ENCODE measurements around the gene ARAP3. TPM values are rescaled to one million over a fixed set of nuclear protein-coding genes. Genes with fewer than 3 reads are reported as not detected.

Gene ARAP3
- total RNA-seq, 3 donors from 2014 or later, result 2.6 to 12.1 (median 5.9) TPM

GRCh38 chr5:141672071-141672840 lies 9.8 kb downstream of the ARAP3 start:
- TF ChIP-seq POLR2AphosphoS5 (IDR thresholded peaks at IDR 0.05) (no peak), POLR2A (IDR thresholded peaks at IDR 0.05) (no peak)
- TF ChIP-seq, protein P1, sequence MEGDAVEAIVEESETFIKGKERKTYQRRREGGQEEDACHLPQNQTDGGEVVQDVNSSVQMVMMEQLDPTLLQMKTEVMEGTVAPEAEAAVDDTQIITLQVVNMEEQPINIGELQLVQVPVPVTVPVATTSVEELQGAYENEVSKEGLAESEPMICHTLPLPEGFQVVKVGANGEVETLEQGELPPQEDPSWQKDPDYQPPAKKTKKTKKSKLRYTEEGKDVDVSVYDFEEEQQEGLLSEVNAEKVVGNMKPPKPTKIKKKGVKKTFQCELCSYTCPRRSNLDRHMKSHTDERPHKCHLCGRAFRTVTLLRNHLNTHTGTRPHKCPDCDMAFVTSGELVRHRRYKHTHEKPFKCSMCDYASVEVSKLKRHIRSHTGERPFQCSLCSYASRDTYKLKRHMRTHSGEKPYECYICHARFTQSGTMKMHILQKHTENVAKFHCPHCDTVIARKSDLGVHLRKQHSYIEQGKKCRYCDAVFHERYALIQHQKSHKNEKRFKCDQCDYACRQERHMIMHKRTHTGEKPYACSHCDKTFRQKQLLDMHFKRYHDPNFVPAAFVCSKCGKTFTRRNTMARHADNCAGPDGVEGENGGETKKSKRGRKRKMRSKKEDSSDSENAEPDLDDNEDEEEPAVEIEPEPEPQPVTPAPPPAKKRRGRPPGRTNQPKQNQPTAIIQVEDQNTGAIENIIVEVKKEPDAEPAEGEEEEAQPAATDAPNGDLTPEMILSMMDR (IDR thresholded peaks at IDR 0.05), result no peak
- Histone ChIP-seq H3K27me3 (no peaks in the 10 kb centered on the region), H3K36me3 (no peaks in the 10 kb centered on the region), H3K4me3 (no peak overlapping the region), H3K27ac (no peak overlapping the region), H3K9me3 (no peaks in the 10 kb centered on the region), H3K4me1 (no peaks in the 10 kb centered on the region)
- intact Hi-C loops (cut with DNase I; ENCODE audit: low total_unique reads), result no loop called here
- no peak for DNase-seq (ENCODE audit: low spot score in 2 of 2)

- TF ChIP-seq POLR2AphosphoS5 (IDR thresholded peaks at IDR 0.05) (no peak), POLR2A (IDR thresholded peaks at IDR 0.05) (no peak)
- TF ChIP-seq, protein P1 (IDR thresholded peaks at IDR 0.05), result no peak
- DNase-seq (ENCODE audit: low spot score in 2 of 2), result no peak
- no peaks in the 10 kb centered on the region for H3K27me3 ChIP-seq
- no peak overlapping the region for H3K27ac ChIP-seq
- no peak overlapping the region for H3K4me3 ChIP-seq
- no peaks in the 10 kb centered on the region for H3K9me3 ChIP-seq
- H3K36me3 ChIP-seq, result no peaks in the 10 kb centered on the region
- intact Hi-C loops (cut with DNase I; ENCODE audit: low total_unique reads), result no loop called here
- no peaks in the 10 kb centered on the region for H3K4me1 ChIP-seq
Observed at GRCh38 chr5:141669520-141669919, 12.5 kb downstream of the ARAP3 start.

- TF ChIP-seq POLR2AphosphoS5 (IDR thresholded peaks at IDR 0.05) (no peak), POLR2A (IDR thresholded peaks at IDR 0.05) (no peak)
- TF ChIP-seq, protein P1 (IDR thresholded peaks at IDR 0.05), result no peak
- no peaks in the 10 kb centered on the region for H3K4me1 ChIP-seq
Observed at GRCh38 chr5:141668601-141669265, 13.3 kb downstream of the ARAP3 start.

DNA sequence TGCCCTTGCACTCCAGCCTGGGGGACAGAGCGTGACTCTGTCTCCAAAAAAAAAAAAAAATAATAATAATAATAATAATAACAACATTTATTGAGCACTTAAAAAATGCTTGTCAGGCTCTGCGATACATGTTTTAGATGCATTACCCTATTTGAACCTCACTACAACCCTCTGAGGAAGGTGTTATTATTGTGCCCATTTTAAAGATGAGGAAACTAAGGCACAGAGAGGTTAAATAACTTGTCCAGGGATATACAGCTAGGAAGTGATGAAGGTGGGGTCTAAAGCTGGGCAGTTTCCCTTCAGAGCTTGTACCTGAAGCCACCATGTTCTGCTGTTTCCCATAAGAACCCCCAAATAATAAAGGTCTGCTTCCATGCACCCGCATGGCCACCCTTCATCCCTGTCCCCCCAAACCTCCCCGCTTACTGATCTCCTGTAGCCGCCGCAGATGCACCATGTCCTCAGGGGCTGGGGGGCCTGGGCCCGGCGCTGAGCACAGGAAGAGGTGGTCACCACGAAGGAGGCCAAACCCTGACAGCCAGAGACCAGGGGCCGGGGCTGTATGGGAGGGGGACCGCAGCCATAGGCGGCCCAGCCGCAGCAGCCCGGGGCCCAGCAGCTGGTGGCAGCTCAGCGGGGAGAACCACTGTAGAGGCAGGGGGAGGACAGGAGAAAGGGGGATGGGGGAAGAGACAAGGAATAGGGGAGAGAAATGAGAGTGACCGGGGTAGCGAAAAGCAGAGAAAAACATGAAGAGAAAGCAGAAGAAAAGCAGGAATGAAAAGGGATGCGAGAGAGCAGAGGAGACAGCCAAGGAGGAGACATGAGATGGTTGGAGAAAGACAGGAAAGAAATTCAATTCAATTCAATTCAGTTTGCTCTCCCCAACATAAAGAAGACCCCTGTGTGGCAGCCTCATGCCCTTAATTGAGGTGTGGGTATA lies 15.8 kb downstream of the ARAP3 start:
- no peaks in the 10 kb centered on the region for H3K27me3 ChIP-seq
- no peak overlapping the region for H3K4me3 ChIP-seq
- DNase-seq (ENCODE audit: low spot score in 2 of 2), result no peak
- intact Hi-C loops (cut with DNase I; ENCODE audit: low total_unique reads), result no loop called here
- TF ChIP-seq, protein P1 (IDR thresholded peaks at IDR 0.05), result no peak
- TF ChIP-seq POLR2A (IDR thresholded peaks at IDR 0.05) (no peak), POLR2AphosphoS5 (IDR thresholded peaks at IDR 0.05) (no peak)
- H3K36me3 ChIP-seq, result no peaks in the 10 kb centered on the region
- no peaks in the 10 kb centered on the region for H3K9me3 ChIP-seq
- no peaks in the 10 kb centered on the region for H3K4me1 ChIP-seq
- no peak overlapping the region for H3K27ac ChIP-seq

More at GRCh38 chr5:141668601-141669265, 13.3 kb downstream of the ARAP3 start:
- H3K4me3 ChIP-seq, result no peak overlapping the region
- H3K36me3 ChIP-seq, result no peaks in the 10 kb centered on the region
- no peaks in the 10 kb centered on the region for H3K27me3 ChIP-seq
- DNase-seq (ENCODE audit: low spot score in 2 of 2), result no peak
- H3K27ac ChIP-seq, result no peak overlapping the region
- no peaks in the 10 kb centered on the region for H3K9me3 ChIP-seq
- intact Hi-C loops (cut with DNase I; ENCODE audit: low total_unique reads), result no loop called here
